Ishikawa (cell line): Measurements from ENCODE around the gene RABGAP1L.

Experiments used
- CEBPB ChIP-seq: IDR thresholded peaks from 2 replicates; pipeline ENCODE4 v1.6.1; 2012
- EGR1 ChIP-seq: IDR thresholded peaks from 2 replicates; pipeline ENCODE4 v1.6.1; 2012
- FOXM1 ChIP-seq: IDR thresholded peaks from 2 replicates; pipeline ENCODE4 v1.6.1; 2012; ENCODE audit warnings: low read depth, borderline replicate concordance
- NFIC ChIP-seq: IDR thresholded peaks from 2 replicates; pipeline ENCODE4 v1.6.1; 2012
- TAF1 ChIP-seq: IDR thresholded peaks from 2 replicates; pipeline ENCODE4 v1.6.1; 2012; ENCODE audit warnings: low read depth, mild to moderate bottlenecking
- TCF12 ChIP-seq: IDR thresholded peaks from 2 replicates; pipeline ENCODE4 v1.6.1; 2012; ENCODE audit warnings: low read depth
- USF1 ChIP-seq: IDR thresholded peaks from 2 replicates; pipeline ENCODE4 v1.6.1; 2012
- YY1 ChIP-seq: IDR thresholded peaks from 2 replicates; pipeline ENCODE4 v1.6.1; 2012; ENCODE audit warnings: low read depth
- TF ChIP-seq, protein P1 (sequence below): IDR thresholded peaks from 2 replicates; pipeline ENCODE4 v1.6.1; 2012; ENCODE audit warnings: low read depth, mild to moderate bottlenecking
- TF ChIP-seq, protein P2 (sequence below): IDR thresholded peaks from 2 replicates; pipeline ENCODE4 v1.6.1; 2012

DNA sequence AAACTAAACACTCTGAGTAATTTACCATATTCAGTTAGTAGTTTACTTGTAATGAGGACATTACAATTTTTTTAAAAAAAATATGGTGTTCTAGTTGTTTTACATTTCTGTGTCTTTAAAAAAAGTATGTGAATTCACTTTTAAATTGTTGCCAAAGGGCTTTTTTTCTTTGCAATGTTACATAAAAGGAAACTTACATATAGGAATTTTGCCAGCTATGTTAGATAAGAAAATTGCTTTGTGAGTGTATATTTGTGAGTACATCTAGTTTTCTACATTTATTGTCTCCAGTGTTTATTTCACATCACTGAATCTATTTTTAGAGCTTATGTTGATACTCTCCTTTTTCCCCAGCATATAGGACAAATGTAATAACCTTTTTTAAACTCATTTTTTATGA is 495.2 kb downstream of the RABGAP1L start:
- no peak for TF ChIP-seq CEBPB
- TF ChIP-seq, protein P1, sequence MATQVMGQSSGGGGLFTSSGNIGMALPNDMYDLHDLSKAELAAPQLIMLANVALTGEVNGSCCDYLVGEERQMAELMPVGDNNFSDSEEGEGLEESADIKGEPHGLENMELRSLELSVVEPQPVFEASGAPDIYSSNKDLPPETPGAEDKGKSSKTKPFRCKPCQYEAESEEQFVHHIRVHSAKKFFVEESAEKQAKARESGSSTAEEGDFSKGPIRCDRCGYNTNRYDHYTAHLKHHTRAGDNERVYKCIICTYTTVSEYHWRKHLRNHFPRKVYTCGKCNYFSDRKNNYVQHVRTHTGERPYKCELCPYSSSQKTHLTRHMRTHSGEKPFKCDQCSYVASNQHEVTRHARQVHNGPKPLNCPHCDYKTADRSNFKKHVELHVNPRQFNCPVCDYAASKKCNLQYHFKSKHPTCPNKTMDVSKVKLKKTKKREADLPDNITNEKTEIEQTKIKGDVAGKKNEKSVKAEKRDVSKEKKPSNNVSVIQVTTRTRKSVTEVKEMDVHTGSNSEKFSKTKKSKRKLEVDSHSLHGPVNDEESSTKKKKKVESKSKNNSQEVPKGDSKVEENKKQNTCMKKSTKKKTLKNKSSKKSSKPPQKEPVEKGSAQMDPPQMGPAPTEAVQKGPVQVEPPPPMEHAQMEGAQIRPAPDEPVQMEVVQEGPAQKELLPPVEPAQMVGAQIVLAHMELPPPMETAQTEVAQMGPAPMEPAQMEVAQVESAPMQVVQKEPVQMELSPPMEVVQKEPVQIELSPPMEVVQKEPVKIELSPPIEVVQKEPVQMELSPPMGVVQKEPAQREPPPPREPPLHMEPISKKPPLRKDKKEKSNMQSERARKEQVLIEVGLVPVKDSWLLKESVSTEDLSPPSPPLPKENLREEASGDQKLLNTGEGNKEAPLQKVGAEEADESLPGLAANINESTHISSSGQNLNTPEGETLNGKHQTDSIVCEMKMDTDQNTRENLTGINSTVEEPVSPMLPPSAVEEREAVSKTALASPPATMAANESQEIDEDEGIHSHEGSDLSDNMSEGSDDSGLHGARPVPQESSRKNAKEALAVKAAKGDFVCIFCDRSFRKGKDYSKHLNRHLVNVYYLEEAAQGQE = no peak
- TF ChIP-seq TCF12 = no peak
- no peak for TF ChIP-seq USF1
- TF ChIP-seq FOXM1 = no peak
- TF ChIP-seq NFIC = no peak
- no peak for TF ChIP-seq EGR1
- TF ChIP-seq, protein P2, sequence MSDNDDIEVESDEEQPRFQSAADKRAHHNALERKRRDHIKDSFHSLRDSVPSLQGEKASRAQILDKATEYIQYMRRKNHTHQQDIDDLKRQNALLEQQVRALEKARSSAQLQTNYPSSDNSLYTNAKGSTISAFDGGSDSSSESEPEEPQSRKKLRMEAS = no peak
- no peak for TF ChIP-seq TAF1
- no peak for TF ChIP-seq YY1
